ENCODE results near the gene CBL.
A peak's percentile ranks its signal among the peaks of the same experiment; 100 is the strongest.

Gene CBL

GRCh38 chr11:119309953-119310681 lies 104.0 kb downstream of the CBL start:
- no peak for DNase-seq (ENCODE audit: low read depth, low spot score)

DNA sequence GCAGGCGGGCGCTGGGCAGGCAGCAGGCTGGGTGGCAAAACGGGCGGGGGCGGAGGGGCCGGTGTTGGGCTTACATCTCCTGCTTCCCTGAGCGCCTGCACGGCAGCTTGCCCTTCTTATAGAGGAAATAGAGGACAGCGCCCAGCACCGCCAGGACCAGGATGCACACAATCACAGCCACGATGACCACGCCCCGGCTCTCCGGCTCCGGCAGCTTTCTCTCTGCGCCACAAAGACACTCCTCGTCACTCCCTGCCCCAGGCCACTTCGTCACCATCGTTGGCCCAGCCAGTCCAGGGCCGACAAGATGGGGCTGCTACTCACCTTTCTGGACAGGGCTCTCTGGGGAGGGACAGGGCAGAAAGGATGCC lies 104.5 kb downstream of the CBL start:
- no peak for DNase-seq (ENCODE audit: low read depth, low spot score)

- no peak for DNase-seq (ENCODE audit: low read depth, low spot score)
Measured at GRCh38 chr11:119314726-119315125, 108.6 kb downstream of the CBL start.

GRCh38 chr11:119315131-119316015 lies 109.2 kb downstream of the CBL start:
- DNase-seq (ENCODE audit: low read depth, low spot score): peak; percentile 76

DNA sequence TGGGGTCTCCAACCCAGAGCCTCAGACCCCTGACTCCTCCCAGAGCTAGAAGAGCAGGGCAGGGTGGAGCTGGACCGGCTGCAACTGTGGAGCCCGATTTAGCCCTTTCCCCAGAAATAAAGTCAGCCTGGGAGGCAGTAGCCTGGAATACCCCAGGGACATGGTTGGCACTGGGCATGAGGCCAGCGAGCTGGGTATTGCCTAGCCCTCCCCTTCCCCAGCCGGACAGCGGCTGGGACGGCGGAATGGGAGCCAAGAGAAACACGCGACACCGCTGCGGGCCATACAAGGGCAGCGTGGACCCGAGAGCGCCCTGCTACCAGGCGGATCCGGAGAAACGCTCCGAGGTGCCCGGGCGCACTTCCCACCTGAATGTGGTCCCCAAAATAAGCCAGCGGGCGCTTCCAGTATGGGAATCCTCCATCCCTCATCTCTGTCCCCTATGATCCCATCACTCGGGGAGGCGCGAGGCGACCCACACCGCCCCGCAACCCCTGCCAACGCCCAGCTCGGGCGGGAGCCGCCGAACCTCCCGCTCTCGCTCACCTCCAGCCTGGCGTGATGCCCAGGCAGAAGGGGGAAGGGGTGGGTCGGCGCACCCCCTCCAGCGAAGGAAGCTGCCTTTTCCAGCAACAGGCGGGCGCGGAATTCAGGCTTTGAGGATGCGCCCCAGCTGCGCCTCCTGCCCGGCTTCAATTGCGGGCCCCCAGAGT lies 110.0 kb downstream of the CBL start:
- DNase-seq (ENCODE audit: low read depth, low spot score): peak; percentile 70

DNA sequence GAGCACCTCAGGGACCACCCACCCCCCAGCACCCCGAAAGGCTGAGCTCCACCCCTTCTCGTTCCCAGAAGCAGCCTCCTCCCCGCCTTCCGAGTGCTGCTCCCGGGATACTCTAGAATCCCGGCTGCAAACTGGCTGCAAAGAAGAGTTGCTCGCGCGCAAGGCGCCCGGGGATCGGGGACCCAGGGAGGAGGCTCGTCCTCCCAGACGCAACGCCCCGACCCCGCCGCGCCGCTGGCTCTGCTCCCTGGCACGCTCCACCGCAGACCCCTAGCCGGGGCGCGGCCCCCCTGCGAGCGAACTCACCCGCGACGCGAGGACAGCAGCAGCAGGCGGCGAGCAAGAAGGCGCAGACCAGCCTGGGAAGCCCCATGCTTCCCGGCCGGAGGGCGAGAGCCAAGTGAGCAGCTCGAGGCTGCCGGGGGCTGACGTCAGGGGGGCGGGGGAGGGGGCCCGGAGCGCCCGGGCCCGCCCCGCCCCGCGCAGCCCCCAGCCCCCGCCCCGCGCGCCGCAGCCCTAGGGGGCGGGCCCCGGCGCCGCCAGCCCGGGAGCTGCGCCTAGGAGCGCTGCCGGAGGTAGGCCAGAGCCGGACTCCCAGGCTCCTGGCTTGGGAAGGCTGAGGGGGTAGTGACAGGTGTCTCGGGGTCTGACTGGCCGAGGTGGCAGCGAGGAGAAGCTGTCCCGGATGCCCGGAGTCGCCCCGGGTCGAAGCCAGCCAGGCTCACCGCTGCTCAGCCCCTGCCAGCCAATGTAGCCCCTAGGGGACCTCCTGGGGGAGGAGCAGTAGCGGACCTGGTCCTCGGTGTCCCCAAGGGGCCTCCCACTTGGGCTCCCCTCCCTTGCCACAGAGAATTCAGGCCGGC lies 110.8 kb downstream of the CBL start, which contains the start of gene MCAM:
MCAM (minus strand) TSS at position 402 of the 863 bp plus-strand sequence; CDS start at position 373, 29 bp downstream.
- peak; percentile 84 for DNase-seq (ENCODE audit: low read depth, low spot score)

- no peak for DNase-seq (ENCODE audit: low read depth, low spot score)
Measured at GRCh38 chr11:119317592-119318239, 111.6 kb downstream of the CBL start.

- peak; percentile 76 for DNase-seq (ENCODE audit: low read depth, low spot score)
Measured at GRCh38 chr11:119318240-119319135, 112.3 kb downstream of the CBL start.

GRCh38 chr11:119319136-119319699 lies 113.1 kb downstream of the CBL start:
- DNase-seq (ENCODE audit: low read depth, low spot score): no peak

GRCh38 chr11:119319700-119320239 lies 113.6 kb downstream of the CBL start:
- no peak for DNase-seq (ENCODE audit: low read depth, low spot score)

DNA sequence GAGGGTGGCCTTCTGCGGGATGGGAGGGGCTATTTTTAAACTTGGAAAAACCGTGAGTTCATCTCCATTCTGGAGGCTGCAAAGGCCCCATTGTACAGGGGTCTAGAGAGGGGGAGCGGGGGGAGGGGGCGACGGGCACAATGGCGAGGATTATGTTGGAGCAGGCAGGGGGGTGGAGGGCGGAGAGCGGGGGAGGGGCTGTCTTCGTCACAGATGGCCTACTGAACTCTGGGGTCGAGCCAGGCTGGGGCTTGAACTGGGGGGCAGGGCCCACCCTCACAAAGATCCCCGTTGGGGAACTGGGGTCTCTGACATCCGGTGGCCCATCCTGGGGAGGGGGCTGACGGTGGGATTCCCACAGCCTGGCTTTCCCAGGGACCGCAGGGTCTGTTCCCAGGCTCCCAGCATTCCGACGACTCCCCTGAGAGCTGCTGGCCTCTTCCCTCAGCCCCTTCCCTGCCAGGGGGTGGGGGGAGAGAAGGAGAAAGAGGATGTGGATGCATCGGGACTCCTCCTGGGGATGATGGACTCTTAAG lies 114.2 kb downstream of the CBL start:
- DNase-seq (ENCODE audit: low read depth, low spot score): no peak

GRCh38 chr11:119320776-119321524 lies 114.8 kb downstream of the CBL start:
- DNase-seq (ENCODE audit: low read depth, low spot score): peak; percentile 85

DNA sequence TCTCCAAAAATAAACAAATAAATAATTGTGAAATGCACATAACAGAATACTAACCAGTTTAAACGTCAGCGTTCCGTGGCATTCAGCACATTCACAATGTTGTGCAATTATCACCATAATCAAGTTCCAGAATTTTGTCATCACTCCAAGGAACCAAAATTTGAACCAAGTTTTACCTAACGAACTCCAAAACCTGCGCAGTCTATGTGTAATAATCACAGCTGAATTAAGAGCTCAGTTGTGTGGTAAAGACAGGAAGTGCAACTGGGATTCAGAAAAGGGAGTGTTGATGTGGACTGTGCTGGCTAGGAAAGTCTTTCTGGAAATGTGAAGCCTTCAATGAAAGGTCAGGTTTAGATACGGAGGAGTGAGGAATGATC lies 116.2 kb downstream of the CBL start:
- no peak for DNase-seq (ENCODE audit: low read depth, low spot score)

DNA sequence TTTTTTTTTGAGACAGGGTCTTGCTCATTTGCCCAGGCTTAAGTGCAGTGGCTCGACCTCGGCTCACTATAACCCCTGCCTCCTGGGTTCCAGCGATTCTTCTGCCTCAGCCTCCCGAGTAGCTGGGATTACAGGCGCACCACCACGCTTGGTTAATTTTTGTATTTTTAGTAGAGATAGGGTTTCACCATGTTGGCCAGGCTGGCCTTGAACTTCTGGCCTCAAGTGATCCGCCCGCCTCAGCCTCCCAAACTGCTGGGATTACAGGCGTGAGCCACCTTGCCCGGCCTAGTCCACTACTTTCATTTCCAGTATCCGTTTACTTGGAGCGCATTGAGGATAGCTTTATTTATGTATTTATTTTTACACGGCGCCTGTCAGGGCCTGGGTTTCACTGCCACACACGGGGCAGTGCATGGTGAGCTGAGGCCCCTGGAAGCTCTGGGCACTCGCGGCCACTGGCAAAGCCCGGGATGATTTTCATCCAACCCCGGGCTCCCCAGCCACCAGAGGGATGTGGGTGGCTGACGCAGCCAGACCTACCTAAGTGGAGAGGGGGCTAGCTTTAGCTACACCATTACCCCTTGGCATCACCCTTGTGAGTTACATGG lies 116.9 kb downstream of the CBL start:
- no peak for DNase-seq (ENCODE audit: low read depth, low spot score)

GRCh38 chr11:119323532-119324033 lies 117.4 kb downstream of the CBL start:
- peak; percentile 85 for DNase-seq (ENCODE audit: low read depth, low spot score)

- no peak for DNase-seq (ENCODE audit: low read depth, low spot score)
Measured at GRCh38 chr11:119324189-119324588, 118.0 kb downstream of the CBL start.

DNA sequence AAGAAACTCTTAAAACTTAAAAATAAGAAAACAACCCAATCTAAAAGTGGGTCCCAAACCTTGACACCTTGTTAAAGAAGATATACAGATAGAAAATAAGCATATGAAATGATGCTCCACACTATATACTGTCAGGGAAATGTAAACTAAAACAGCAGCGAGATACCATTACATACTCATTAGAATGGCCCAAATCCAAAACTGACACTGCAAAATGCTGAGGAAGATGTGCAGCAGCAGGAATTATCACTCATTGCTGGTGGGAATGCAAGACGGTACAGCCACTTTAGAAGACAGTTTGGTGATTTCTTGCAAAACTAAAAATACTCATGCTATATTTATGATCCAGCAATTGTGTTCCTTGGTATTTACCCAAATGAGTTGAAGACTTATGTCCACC lies 123.2 kb downstream of the CBL start:
- no peak for DNase-seq (ENCODE audit: low read depth, low spot score)
